Measurements from ENCODE around the gene HS1BP3. TPM values are rescaled to one million over a fixed set of nuclear protein-coding genes. Genes with fewer than 3 reads are reported as not detected.

Gene HS1BP3
- total and polyA plus RNA-seq, 2 of the 13 experiments (the other 11 are each of a cell fraction or from before 2014, with no cell fraction given): 15.2 to 22.0 TPM

DNA sequence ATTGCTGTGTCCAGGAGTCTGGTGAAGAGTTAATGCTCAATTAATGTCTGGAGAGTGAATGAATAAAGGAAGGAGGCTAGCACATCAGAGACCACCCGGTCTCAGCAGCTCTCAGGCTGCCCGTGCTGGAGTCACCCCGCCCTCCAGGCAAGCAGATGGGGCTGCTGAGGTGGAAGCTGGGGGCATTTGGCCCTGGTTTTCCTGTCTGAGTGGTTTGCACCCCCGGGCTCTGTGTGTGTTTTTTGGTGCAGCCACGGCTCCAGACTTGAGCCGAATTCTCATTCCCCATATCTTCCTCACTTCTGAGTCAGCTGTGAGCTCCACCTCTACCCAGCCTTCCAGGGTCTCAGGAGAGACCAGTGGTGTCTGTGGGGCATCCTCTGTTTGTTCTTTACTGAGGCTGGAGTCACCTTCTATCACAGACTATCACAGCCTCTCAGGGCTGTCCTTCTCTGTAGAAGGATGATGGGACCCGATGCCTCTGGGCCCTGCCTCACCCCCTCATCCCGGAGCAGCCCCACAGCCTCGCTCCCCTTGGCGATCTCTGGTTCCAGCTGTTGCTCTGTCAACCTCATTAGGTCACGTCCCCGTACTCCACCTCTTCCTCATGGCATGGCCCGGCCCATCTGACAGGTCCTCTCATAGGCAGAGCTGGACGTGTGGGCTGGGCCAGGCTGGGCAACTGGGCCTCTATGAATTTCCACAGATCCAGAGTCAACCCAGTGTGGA is 60.8 kb downstream of the HS1BP3 start (continued):
- TF ChIP-seq, protein P1, sequence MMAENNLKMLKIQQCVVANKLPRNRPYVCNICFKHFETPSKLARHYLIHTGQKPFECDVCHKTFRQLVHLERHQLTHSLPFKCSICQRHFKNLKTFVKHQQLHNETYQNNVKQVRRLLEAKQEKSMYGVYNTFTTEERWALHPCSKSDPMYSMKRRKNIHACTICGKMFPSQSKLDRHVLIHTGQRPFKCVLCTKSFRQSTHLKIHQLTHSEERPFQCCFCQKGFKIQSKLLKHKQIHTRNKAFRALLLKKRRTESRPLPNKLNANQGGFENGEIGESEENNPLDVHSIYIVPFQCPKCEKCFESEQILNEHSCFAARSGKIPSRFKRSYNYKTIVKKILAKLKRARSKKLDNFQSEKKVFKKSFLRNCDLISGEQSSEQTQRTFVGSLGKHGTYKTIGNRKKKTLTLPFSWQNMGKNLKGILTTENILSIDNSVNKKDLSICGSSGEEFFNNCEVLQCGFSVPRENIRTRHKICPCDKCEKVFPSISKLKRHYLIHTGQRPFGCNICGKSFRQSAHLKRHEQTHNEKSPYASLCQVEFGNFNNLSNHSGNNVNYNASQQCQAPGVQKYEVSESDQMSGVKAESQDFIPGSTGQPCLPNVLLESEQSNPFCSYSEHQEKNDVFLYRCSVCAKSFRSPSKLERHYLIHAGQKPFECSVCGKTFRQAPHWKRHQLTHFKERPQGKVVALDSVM (CRISPR knock-in tag; IDR thresholded peaks at IDR 0.05): no peak
- TF ChIP-seq, protein P2, sequence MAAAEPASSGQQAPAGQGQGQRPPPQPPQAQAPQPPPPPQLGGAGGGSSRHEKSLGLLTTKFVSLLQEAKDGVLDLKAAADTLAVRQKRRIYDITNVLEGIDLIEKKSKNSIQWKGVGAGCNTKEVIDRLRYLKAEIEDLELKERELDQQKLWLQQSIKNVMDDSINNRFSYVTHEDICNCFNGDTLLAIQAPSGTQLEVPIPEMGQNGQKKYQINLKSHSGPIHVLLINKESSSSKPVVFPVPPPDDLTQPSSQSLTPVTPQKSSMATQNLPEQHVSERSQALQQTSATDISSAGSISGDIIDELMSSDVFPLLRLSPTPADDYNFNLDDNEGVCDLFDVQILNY (CRISPR knock-in tag; conservative IDR thresholded peaks at IDR 0.05): 0 out of 2 replicates have a peak, but pooled peaks have one; percentile 37
- TF ChIP-seq ZNF343 (CRISPR knock-in tag; IDR thresholded peaks at IDR 0.05): 0 out of 2 replicates have a peak, but pooled peaks have one; percentile 17
- peak; percentile 14; the same call in 1 of the 2 replicates for TF ChIP-seq GATAD2A (CRISPR knock-in tag; IDR thresholded peaks at IDR 0.05)
- TF ChIP-seq ZNF841 (CRISPR knock-in tag; IDR thresholded peaks at IDR 0.05; ENCODE audit: borderline replicate concordance): no peak
- TF ChIP-seq TCF7 (IDR thresholded peaks at IDR 0.05; ENCODE audit: low read depth): no peak
- TF ChIP-seq SRSF1 (optimal IDR thresholded peaks at IDR 0.05; ENCODE audit: low read depth, low read length): no peak
- 0 out of 2 replicates have a peak, but pooled peaks have one; percentile 19 for TF ChIP-seq ZNF441 (CRISPR knock-in tag; IDR thresholded peaks at IDR 0.05; ENCODE audit: borderline replicate concordance)
- TF ChIP-seq GLI4 (CRISPR knock-in tag; IDR thresholded peaks at IDR 0.05; ENCODE audit: borderline replicate concordance): 0 out of 2 replicates have a peak, but pooled peaks have one; percentile 83
- TF ChIP-seq, protein P3, sequence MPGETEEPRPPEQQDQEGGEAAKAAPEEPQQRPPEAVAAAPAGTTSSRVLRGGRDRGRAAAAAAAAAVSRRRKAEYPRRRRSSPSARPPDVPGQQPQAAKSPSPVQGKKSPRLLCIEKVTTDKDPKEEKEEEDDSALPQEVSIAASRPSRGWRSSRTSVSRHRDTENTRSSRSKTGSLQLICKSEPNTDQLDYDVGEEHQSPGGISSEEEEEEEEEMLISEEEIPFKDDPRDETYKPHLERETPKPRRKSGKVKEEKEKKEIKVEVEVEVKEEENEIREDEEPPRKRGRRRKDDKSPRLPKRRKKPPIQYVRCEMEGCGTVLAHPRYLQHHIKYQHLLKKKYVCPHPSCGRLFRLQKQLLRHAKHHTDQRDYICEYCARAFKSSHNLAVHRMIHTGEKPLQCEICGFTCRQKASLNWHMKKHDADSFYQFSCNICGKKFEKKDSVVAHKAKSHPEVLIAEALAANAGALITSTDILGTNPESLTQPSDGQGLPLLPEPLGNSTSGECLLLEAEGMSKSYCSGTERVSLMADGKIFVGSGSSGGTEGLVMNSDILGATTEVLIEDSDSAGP (CRISPR knock-in tag; IDR thresholded peaks at IDR 0.05; ENCODE audit: borderline replicate concordance): 0 out of 2 replicates have a peak, but pooled peaks have one; percentile 15
- TF ChIP-seq ZNF235 (CRISPR knock-in tag; IDR thresholded peaks at IDR 0.05; ENCODE audit: borderline replicate concordance): no peak
- TF ChIP-seq MED1 (CRISPR knock-in tag; IDR thresholded peaks at IDR 0.05): 0 out of 2 replicates have a peak, but pooled peaks have one; percentile 10
- TF ChIP-seq FOXA1 (IDR thresholded peaks at IDR 0.05): no peak
- TF ChIP-seq FOXA1 (CRISPR knock-in tag; IDR thresholded peaks at IDR 0.05): no peak
- no peak for TF ChIP-seq YY1 (IDR thresholded peaks at IDR 0.05; ENCODE audit: insufficient read depth, insufficient replicate concordance, low read depth, low read length)
- TF ChIP-seq REPIN1 (CRISPR knock-in tag; IDR thresholded peaks at IDR 0.05; ENCODE audit: borderline replicate concordance, low read depth): no peak
- TF ChIP-seq ZFY (CRISPR knock-in tag; IDR thresholded peaks at IDR 0.05): peak; percentile 6; the same call in 1 of the 2 replicates
- TF ChIP-seq ZSCAN31 (CRISPR knock-in tag; IDR thresholded peaks at IDR 0.05; ENCODE audit: low read depth): peak; percentile 14; the same call in 1 of the 2 replicates
- TF ChIP-seq ZFX (CRISPR knock-in tag; IDR thresholded peaks at IDR 0.05; ENCODE audit: low read depth): 0 out of 2 replicates have a peak, but pooled peaks have one; percentile 3
- no peak for TF ChIP-seq RXRB (CRISPR knock-in tag; IDR thresholded peaks at IDR 0.05; ENCODE audit: borderline replicate concordance)
- peak; percentile 54 for TF ChIP-seq RBFOX2 (IDR thresholded peaks at IDR 0.05; ENCODE audit: low read depth, low read length)
- 0 out of 2 replicates have a peak, but pooled peaks have one; percentile 10 for TF ChIP-seq ARNT2 (CRISPR knock-in tag; IDR thresholded peaks at IDR 0.05; ENCODE audit: low read depth)
- TF ChIP-seq HIVEP1 (CRISPR knock-in tag; IDR thresholded peaks at IDR 0.05): no peak
- TF ChIP-seq NFKB2 (CRISPR knock-in tag; IDR thresholded peaks at IDR 0.05; ENCODE audit: borderline replicate concordance): no peak; the same call in 1 of the 2 replicates
- peak; percentile 44; the same call in 1 of the 2 replicates for TF ChIP-seq ZNF253 (CRISPR knock-in tag; IDR thresholded peaks at IDR 0.05; ENCODE audit: borderline replicate concordance)

Data from HepG2 (cell line).